Brain microvascular endothelial cell (primary cell): ENCODE data around the gene PARD3.

Experiments used
- DNase-seq: peaks from one replicate; pipeline ENCODE4 v3.0.0-alpha.2; 2020
- H3K27ac ChIP-seq: fragments of 250-450 bp; sonication (Bioruptor Pico); 2 replicates; pipeline ENCODE4 v1.5.1; 2020; ENCODE audit warnings: mild to moderate bottlenecking, moderate library complexity
- H3K27me3 ChIP-seq: fragments of 250-450 bp; sonication (Bioruptor Pico); replicated peaks from 2 replicates; pipeline ENCODE4 v1.5.1; 2020; ENCODE audit warnings: mild to moderate bottlenecking
- H3K36me3 ChIP-seq: fragments of 250-450 bp; sonication (Bioruptor Pico); replicated peaks from 2 replicates; pipeline ENCODE4 v1.5.1; 2020; ENCODE audit warnings: mild to moderate bottlenecking
- H3K4me3 ChIP-seq: 2 replicates; pipeline ENCODE4 v1.5.1; 2011; ENCODE audit warnings: low read depth, mild to moderate bottlenecking, control low read depth, low read length, moderate library complexity
- CTCF ChIP-seq: IDR thresholded peaks from 2 replicates; pipeline ENCODE4 v1.5.1; 2011; ENCODE audit warnings: low read depth, mild to moderate bottlenecking, moderate library complexity, low read length, control low read depth, inconsistent platforms; ENCODE audit errors: missing control alignments
- in situ Hi-C: cut with HindIII; loops from 2 replicates; pipeline ENCODE4 v1.10.0; 2017; ENCODE audit warnings: low sequenced_read_pairs, low pct_ligation_motif_present

The PARD3 gene

GRCh38 chr10:34148305-34148657 lies 666.8 kb downstream of the PARD3 start:
- in situ Hi-C loops: no loop called here
- Histone ChIP-seq H3K27ac (no peak overlapping the region), H3K4me3 (no peak overlapping the region), H3K36me3 (no peaks in the 10 kb centered on the region), H3K27me3 (no peaks in the 10 kb centered on the region)
- no peak for TF ChIP-seq CTCF
- DNase-seq: no peak

GRCh38 chr10:34147641-34148304 lies 667.3 kb downstream of the PARD3 start:
- no peak for DNase-seq
- H3K36me3 ChIP-seq: no peaks in the 10 kb centered on the region
- no peak overlapping the region for H3K4me3 ChIP-seq
- H3K27me3 ChIP-seq: no peaks in the 10 kb centered on the region
- H3K27ac ChIP-seq: no peak overlapping the region
- in situ Hi-C loops: no loop called here
- TF ChIP-seq CTCF: no peak

DNA sequence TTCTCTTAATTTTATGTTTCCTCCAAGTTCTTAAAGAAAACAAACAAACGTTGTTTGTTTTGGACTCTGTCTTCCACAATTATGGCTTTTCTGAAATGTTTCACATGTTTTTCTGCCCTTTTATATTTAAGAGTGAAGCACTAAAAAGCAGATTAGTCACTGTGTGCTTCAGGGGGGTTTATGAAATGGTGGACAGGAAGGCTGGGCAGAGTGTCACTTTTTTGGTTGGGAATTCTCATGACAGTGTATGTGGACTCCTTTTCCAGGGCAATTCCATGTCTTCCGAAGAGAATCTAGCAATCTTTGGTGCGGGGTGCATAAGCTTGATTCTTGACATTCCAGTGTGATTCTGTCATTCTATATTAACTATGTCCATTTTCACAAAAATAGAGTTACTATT lies 669.4 kb downstream of the PARD3 start:
- no peaks in the 10 kb centered on the region for H3K27me3 ChIP-seq
- DNase-seq: peak; percentile 68
- in situ Hi-C loops: no loop called here
- no peaks in the 10 kb centered on the region for H3K36me3 ChIP-seq
- peak overlapping the region; percentile 5 for H3K27ac ChIP-seq
- no peak for TF ChIP-seq CTCF
- no peak overlapping the region for H3K4me3 ChIP-seq

- in situ Hi-C loops: no loop called here
- Histone ChIP-seq H3K27me3 (no peaks in the 10 kb centered on the region), H3K27ac (no peak overlapping the region), H3K36me3 (no peaks in the 10 kb centered on the region), H3K4me3 (no peak overlapping the region)
- DNase-seq: no peak
- TF ChIP-seq CTCF: no peak
These were observed 671.6 kb downstream of the PARD3 start for GRCh38 chr10:34143466-34143865.

DNA sequence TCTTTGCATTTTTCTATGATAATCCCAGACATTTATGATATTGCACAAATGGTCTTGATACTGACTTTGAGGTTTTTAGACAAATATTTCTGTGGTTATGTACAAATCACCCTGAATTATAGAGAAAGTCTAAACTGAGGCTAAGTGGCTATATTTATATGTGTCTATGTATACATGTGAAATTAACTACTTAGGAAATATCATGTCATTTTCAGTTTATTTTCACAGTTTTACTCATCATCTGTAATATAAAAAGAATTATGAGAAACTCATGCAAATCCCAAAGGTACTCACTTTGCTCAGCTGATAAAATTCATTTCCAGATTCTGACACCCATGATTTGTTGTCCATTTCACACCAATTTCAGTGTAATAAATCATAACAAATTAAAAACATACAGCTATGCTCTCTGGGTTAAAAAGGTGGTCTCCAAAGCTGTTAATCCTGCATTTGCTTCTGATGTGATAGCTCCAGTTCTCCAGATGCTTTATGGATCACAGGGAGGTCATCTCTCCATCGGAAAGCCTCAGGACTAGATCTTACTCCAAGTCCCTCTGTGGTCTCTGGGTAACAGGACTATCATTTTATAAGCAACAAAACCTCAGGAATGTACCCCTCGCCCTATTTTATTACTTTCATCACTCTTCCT lies 673.9 kb downstream of the PARD3 start:
- no peak for DNase-seq
- in situ Hi-C loops: no loop called here
- Histone ChIP-seq H3K4me3 (no peak overlapping the region), H3K27ac (no peak overlapping the region), H3K27me3 (no peaks in the 10 kb centered on the region), H3K36me3 (no peaks in the 10 kb centered on the region)
- TF ChIP-seq CTCF: no peak

- Histone ChIP-seq H3K27ac (no peak overlapping the region), H3K27me3 (no peaks in the 10 kb centered on the region), H3K36me3 (no peaks in the 10 kb centered on the region), H3K4me3 (no peak overlapping the region)
- no peak for TF ChIP-seq CTCF
- in situ Hi-C loops: no loop called here
- peak; percentile 64 for DNase-seq
These were observed 675.5 kb downstream of the PARD3 start for GRCh38 chr10:34139559-34139958.
